Colonic mucosa (tissue), 4 donors: Measurements from ENCODE around the gene BLOC1S5. TPM values are rescaled to one million over a fixed set of nuclear protein-coding genes. Genes with fewer than 3 reads are reported as not detected.

Experiments used
- DNase-seq: peaks from one replicate; pipeline ENCODE4 v3.0.0-alpha.2; 2020
- H3K27ac ChIP-seq: fragments of 200-600 bp; one replicate; pipeline ENCODE4 v1.8.0; 2021
- H3K27me3 ChIP-seq: fragments of 200-600 bp; one replicate; pipeline ENCODE4 v1.8.0; 2021
- H3K36me3 ChIP-seq: fragments of 200-600 bp; one replicate; pipeline ENCODE4 v1.8.0; 2021
- H3K4me1 ChIP-seq: fragments of 200-600 bp; one replicate; pipeline ENCODE4 v1.8.0; 2021; ENCODE audit warnings: mild to moderate bottlenecking
- H3K4me3 ChIP-seq: fragments of 200-600 bp; one replicate; pipeline ENCODE4 v1.8.0; 2021
- H3K9ac ChIP-seq, 2 donors: one replicate each; pipeline ENCODE4 v1.7.0; 2013; ENCODE audit warnings: control low read depth in 2 of 2, low read depth in 2 of 2, low read length in 2 of 2
- H3K9me3 ChIP-seq: fragments of 200-600 bp; one replicate; pipeline ENCODE4 v1.8.0; 2021
- intact Hi-C: fragments of 100-400 bp; cut with DNase I; formaldehyde crosslinking; loops from one replicate; pipeline ENCODE4 v1.14.1; 2022
- total RNA-seq, 2 donors: library from RNA; stranded (reverse); fragmentation: NEBNext Ultra II Directional in 1 of 2; extraction: Animal tissue kit (Norgen Biotek cat#: 25700) in 1 of 2; gene quantifications; one replicate each; pipeline ENCODE4 v1.2.1, GENCODE V29; 2021
- TF ChIP-seq, protein P1 (sequence below): fragments of 200-600 bp; IDR thresholded peaks from one replicate; pipeline ENCODE4 v1.8.0; 2022; ENCODE audit warnings: antibody characterized with exemption, mild to moderate bottlenecking
- donor health status: healthy.
- donor health status: DM: no; HTN: no; CAD: no.
- donor health status: DM: no; HTN: no; CAD: no.

The BLOC1S5 gene
- total RNA-seq, 2 donors from 2014 or later = 10.3 to 14.1 TPM

- H3K4me1 ChIP-seq = no peaks in the 10 kb centered on the region
- no peaks in the 10 kb centered on the region for H3K27me3 ChIP-seq
- no peak for DNase-seq
- intact Hi-C loops = no loop called here
- H3K9me3 ChIP-seq = no peaks in the 10 kb centered on the region
- no peak overlapping the region for H3K4me3 ChIP-seq
- TF ChIP-seq, protein P1, sequence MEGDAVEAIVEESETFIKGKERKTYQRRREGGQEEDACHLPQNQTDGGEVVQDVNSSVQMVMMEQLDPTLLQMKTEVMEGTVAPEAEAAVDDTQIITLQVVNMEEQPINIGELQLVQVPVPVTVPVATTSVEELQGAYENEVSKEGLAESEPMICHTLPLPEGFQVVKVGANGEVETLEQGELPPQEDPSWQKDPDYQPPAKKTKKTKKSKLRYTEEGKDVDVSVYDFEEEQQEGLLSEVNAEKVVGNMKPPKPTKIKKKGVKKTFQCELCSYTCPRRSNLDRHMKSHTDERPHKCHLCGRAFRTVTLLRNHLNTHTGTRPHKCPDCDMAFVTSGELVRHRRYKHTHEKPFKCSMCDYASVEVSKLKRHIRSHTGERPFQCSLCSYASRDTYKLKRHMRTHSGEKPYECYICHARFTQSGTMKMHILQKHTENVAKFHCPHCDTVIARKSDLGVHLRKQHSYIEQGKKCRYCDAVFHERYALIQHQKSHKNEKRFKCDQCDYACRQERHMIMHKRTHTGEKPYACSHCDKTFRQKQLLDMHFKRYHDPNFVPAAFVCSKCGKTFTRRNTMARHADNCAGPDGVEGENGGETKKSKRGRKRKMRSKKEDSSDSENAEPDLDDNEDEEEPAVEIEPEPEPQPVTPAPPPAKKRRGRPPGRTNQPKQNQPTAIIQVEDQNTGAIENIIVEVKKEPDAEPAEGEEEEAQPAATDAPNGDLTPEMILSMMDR = no peak
- H3K9ac ChIP-seq = no peak overlapping the region
- H3K27ac ChIP-seq = no peak overlapping the region
- H3K36me3 ChIP-seq = no peaks in the 10 kb centered on the region
Measured at GRCh38 chr6:8077991-8078390, 13.8 kb upstream of the BLOC1S5 start.

DNA sequence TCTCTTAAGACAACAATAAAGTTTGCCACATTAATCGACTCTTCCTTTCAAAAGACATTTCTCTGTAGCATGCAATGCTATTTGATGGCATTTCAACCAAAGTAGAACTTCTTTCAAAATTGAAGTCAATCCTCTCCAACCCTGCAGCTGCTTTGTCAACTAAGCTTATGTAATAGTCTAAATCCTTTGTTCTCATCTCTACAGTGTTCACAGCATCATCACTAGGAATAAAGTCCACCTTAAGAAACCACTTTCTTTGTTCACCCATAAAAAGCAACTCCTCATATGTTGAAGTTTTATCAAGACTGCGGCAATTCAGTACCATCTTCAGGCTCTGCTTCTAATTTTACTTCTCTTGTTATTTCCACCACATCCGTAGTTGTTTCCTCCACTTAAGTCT, 11.5 kb upstream of the BLOC1S5 start:
- Histone ChIP-seq H3K27ac (no peak overlapping the region), H3K36me3 (no peaks in the 10 kb centered on the region), H3K9ac (no peak overlapping the region), H3K4me3 (no peak overlapping the region), H3K4me1 (no peaks in the 10 kb centered on the region), H3K27me3 (no peaks in the 10 kb centered on the region), H3K9me3 (no peaks in the 10 kb centered on the region)
- TF ChIP-seq, protein P1 = no peak
- intact Hi-C loops = no loop called here
- DNase-seq = no peak

GRCh38 chr6:8075185-8075584, 11.0 kb upstream of the BLOC1S5 start:
- Histone ChIP-seq H3K9ac (no peak overlapping the region), H3K36me3 (no peaks in the 10 kb centered on the region), H3K27me3 (no peaks in the 10 kb centered on the region), H3K9me3 (no peaks in the 10 kb centered on the region), H3K4me1 (no peaks in the 10 kb centered on the region), H3K27ac (no peak overlapping the region), H3K4me3 (no peak overlapping the region)
- intact Hi-C loops = no loop called here
- TF ChIP-seq, protein P1 = no peak
- DNase-seq = no peak

DNA sequence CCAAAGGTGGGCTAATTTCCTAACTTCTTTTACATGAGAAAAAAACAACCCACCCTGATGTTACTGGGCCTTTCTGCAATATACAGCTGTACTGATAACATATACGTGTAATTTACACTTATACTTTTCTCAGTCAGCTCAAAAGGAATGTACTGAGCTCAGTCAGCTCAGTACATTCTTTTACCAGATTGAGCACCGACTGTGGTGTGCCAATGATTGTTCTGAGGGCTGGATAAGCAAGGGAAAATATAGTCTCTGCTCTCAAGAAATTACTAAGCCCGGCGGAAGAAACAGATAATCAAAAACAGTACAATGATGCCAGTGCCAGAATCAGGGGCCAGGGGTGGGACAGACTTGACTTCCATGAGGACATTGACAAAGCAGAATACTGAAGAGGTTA, 10.0 kb upstream of the BLOC1S5 start:
- Histone ChIP-seq H3K36me3 (no peaks in the 10 kb centered on the region), H3K9ac (no peak overlapping the region), H3K27ac (no peak overlapping the region), H3K4me3 (no peak overlapping the region), H3K27me3 (no peaks in the 10 kb centered on the region), H3K4me1 (no peaks in the 10 kb centered on the region), H3K9me3 (no peaks in the 10 kb centered on the region)
- DNase-seq = no peak
- intact Hi-C loops = no loop called here
- TF ChIP-seq, protein P1 = no peak

GRCh38 chr6:8073758-8074157, 9.6 kb upstream of the BLOC1S5 start:
- Histone ChIP-seq H3K4me3 (no peak overlapping the region), H3K9me3 (no peaks in the 10 kb centered on the region), H3K27ac (no peak overlapping the region), H3K36me3 (no peaks in the 10 kb centered on the region), H3K27me3 (no peaks in the 10 kb centered on the region), H3K9ac (no peak overlapping the region), H3K4me1 (no peaks in the 10 kb centered on the region)
- no peak for DNase-seq
- TF ChIP-seq, protein P1 = no peak
- intact Hi-C loops = no loop called here

DNA sequence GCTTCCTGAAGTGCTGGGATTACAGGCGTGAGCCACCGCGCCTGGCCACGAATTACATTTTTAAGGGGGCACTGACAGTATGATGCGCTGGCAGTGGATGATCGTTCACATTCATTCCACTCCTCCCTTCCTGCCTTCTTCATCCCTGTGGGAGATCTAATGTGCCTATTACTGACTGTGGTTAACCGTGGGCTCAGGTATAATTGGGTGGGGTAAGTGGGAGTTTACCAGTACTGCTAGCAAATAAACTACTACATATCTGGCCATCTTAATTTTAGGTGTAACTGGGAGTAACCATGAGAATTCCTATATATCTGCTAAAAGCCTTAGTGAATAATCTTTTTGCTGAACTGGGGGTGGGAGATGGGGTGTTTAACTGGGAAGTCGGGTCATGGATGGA, 6.5 kb upstream of the BLOC1S5 start:
- Histone ChIP-seq H3K27me3 (no peaks in the 10 kb centered on the region), H3K4me3 (no peak overlapping the region), H3K36me3 (no peaks in the 10 kb centered on the region), H3K9ac (no peak overlapping the region), H3K4me1 (no peaks in the 10 kb centered on the region), H3K27ac (no peak overlapping the region), H3K9me3 (no peaks in the 10 kb centered on the region)
- intact Hi-C loops = no loop called here
- TF ChIP-seq, protein P1 = no peak
- DNase-seq = no peak
